Lower leg skin (tissue), 4 donors: ENCODE measurements around the gene CLCN6. TPM values are rescaled to one million over a fixed set of nuclear protein-coding genes. Genes with fewer than 3 reads are reported as not detected.

Experiments used
- DNase-seq, 2 donors: peaks; one replicate each; pipeline ENCODE4 v3.0.0-alpha.2; 2019; ENCODE audit warnings: low spot score in 2 of 2
- H3K4me3 ChIP-seq: fragments of 200-600 bp; sonication (generic); 2 replicates; pipeline ENCODE4 v1.5.1; 2017; ENCODE audit warnings: mild to moderate bottlenecking, low read depth; ENCODE audit not compliant: poor library complexity, severe bottlenecking
- POLR2A ChIP-seq, 2 donors: fragments of 450-650 bp; IDR thresholded peaks; one replicate each; pipeline ENCODE4 v1.6.1; 2016 to 2017; ENCODE audit warnings: antibody characterized with exemption in 2 of 2, mild to moderate bottlenecking in 1 of 2, moderate library complexity in 1 of 2
- WGBS, 2 donors: methylation state at CpG; one replicate each; pipeline ENCODE4 v1.1.5; 2018; 5-methylcytosine and 5-hydroxymethylcytosine counted together
- intact Hi-C: fragments of 100-400 bp; cut with DNase I; formaldehyde crosslinking; loops from one replicate; pipeline ENCODE4 v1.15.0; 2023; ENCODE audit warnings: low total_unique reads
- total RNA-seq, 4 donors: library from RNA; depleted of rRNA; stranded (reverse); fragments of >200 nt; gene quantifications; one replicate each; pipeline ENCODE4 v1.1.0, GENCODE V29; 2016
- TF ChIP-seq, protein P1 (sequence below), 3 donors: fragments of 450-650 bp; IDR thresholded peaks; one replicate each; pipeline ENCODE4 v1.5.1; 2016; ENCODE audit warnings: antibody characterized with exemption in 3 of 3, mild to moderate bottlenecking in 3 of 3, moderate library complexity in 2 of 3

Gene CLCN6
- total RNA-seq, 4 donors from 2014 or later: 7.0 to 12.4 (median 10.9) TPM

GRCh38 chr1:11768821-11769220 is 37.2 kb upstream of the CLCN6 start:
- 38 to 41% methylated on average over 4 of the region's 4 CpGs for WGBS, 2 donors
- intact Hi-C loops: no loop called here
- no peak overlapping the region for H3K4me3 ChIP-seq
- DNase-seq: no peak
- TF ChIP-seq, protein P1, sequence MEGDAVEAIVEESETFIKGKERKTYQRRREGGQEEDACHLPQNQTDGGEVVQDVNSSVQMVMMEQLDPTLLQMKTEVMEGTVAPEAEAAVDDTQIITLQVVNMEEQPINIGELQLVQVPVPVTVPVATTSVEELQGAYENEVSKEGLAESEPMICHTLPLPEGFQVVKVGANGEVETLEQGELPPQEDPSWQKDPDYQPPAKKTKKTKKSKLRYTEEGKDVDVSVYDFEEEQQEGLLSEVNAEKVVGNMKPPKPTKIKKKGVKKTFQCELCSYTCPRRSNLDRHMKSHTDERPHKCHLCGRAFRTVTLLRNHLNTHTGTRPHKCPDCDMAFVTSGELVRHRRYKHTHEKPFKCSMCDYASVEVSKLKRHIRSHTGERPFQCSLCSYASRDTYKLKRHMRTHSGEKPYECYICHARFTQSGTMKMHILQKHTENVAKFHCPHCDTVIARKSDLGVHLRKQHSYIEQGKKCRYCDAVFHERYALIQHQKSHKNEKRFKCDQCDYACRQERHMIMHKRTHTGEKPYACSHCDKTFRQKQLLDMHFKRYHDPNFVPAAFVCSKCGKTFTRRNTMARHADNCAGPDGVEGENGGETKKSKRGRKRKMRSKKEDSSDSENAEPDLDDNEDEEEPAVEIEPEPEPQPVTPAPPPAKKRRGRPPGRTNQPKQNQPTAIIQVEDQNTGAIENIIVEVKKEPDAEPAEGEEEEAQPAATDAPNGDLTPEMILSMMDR (IDR thresholded peaks at IDR 0.05): no peak
- no peak for TF ChIP-seq POLR2A (IDR thresholded peaks at IDR 0.05)

DNA sequence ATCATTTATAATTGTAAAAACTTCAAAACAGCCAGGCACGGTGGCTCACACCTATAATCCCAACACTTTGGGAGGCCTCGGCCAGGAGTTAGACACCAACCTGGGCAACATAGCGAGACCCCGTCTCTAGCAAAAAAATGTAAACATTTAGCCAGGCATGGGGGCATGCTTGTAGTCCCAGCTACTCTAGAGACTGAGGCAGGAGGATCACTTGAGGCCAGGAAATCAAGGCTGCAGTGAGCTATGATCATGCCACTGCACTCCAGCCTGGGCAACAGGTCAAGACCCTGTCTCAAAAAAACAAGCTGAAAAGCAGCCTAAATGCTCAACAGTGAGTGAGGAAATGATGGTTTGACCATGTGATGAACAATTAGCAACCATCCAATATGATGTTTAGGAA is 36.7 kb upstream of the CLCN6 start:
- intact Hi-C loops: no loop called here
- TF ChIP-seq, protein P1 (IDR thresholded peaks at IDR 0.05): no peak
- TF ChIP-seq POLR2A (IDR thresholded peaks at IDR 0.05): no peak
- no peak overlapping the region for H3K4me3 ChIP-seq
- DNase-seq: no peak
- WGBS, 2 donors: 75 to 88% methylated on average over 4 of the region's 4 CpGs

DNA sequence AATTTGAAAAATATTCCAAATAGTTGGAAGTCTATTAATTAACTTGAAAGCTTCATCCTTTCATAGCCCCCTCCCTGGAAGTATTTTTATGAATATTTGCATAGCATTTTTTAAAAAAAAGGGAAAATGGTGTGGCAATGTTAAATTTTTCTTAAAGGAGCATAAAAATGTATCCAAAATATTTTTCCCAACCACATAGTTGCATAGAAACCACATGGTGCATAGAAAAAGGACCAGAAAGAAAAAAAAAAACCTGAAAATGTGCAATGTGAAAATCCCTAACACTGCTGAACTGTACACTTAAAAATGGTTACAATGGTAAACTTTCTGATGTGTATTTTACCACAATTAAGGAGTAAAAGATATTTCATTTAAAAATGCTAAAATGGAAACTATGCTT is 36.0 kb upstream of the CLCN6 start:
- H3K4me3 ChIP-seq: no peak overlapping the region
- intact Hi-C loops: no loop called here
- TF ChIP-seq, protein P1 (IDR thresholded peaks at IDR 0.05): no peak
- no peak for TF ChIP-seq POLR2A (IDR thresholded peaks at IDR 0.05)
- no peak for DNase-seq

DNA sequence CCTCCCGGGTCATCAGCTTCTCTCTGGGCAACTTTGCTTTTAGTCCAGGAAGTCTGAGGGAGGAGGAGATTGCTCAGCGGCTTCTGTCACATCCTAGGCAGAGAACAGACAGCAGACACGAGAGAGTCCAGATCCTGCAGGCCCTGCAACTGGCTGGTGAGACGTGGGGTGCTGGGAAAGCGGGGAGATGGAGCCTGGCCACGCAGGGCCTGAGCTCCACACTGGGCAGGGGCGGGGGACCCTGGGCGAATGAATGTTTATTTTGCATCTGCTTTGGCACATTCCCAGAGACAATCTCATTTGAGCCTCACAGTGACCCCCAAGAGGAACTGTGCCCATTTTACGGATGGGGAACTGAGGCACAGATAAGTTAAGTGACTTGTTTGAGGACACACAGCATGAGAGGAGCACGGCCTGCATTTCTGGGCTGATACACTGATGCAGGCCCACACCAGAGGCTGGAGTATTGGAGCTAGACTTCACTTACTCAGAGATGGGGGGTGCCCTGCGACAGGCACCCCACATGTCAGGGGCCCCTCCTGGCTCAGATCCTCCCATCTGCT is 34.4 kb upstream of the CLCN6 start:
- 72 to 79% methylated on average over 11 of the region's 11 CpGs for WGBS, 2 donors

GRCh38 chr1:11772458-11772857 is 33.5 kb upstream of the CLCN6 start:
- intact Hi-C loops: no loop called here
- 62 to 69% methylated on average over 5 of the region's 5 CpGs for WGBS, 2 donors
- no peak overlapping the region for H3K4me3 ChIP-seq
- TF ChIP-seq, protein P1 (IDR thresholded peaks at IDR 0.05): no peak
- TF ChIP-seq POLR2A (IDR thresholded peaks at IDR 0.05): no peak
- no peak for DNase-seq

More for the DNA sequence above, 34.4 kb upstream of the CLCN6 start:
- DNase-seq: no peak
- H3K4me3 ChIP-seq: no peak overlapping the region
- TF ChIP-seq POLR2A (IDR thresholded peaks at IDR 0.05): no peak
- TF ChIP-seq, protein P1 (IDR thresholded peaks at IDR 0.05): no peak
- intact Hi-C loops: no loop called here

GRCh38 chr1:11774753-11775152 is 31.2 kb upstream of the CLCN6 start:
- 93% methylated on average over 9 of the region's 9 CpGs for WGBS, 2 donors
- TF ChIP-seq POLR2A (IDR thresholded peaks at IDR 0.05): no peak
- TF ChIP-seq, protein P1 (IDR thresholded peaks at IDR 0.05): no peak
- intact Hi-C loops: no loop called here
- H3K4me3 ChIP-seq: no peak overlapping the region
- DNase-seq: no peak
